GM18505 (cell line): ENCODE data around the gene FBXL17.

ENCODE experiments used
- ATAC-seq: cut with Tn5 transposase; IDR thresholded peaks from one replicate; pipeline ENCODE4 v1.9.1; 2021; ENCODE audit not compliant: unreplicated experiment
- POLR2A ChIP-seq: IDR thresholded peaks from 4 replicates; pipeline ENCODE4 v1.6.1; 2011; ENCODE audit warnings: borderline replicate concordance; ENCODE audit not compliant: insufficient read depth, insufficient read length; ENCODE audit errors: extremely low read depth

The FBXL17 gene

GRCh38 chr5:108386345-108387061 is 4.6 kb upstream of the FBXL17 start:
- no peak for TF ChIP-seq POLR2A
- ATAC-seq = no peak

- ATAC-seq = no peak
- TF ChIP-seq POLR2A = no peak
Observed at GRCh38 chr5:108384741-108385140, 2.8 kb upstream of the FBXL17 start.

GRCh38 chr5:108382784-108383330 is 959 bp upstream of the FBXL17 start:
- no peak for ATAC-seq

GRCh38 chr5:108381350-108381953 is 446 bp downstream of the FBXL17 start:
- no peak for TF ChIP-seq POLR2A
- ATAC-seq = peak; percentile 49

More at GRCh38 chr5:108382784-108383330, 959 bp upstream of the FBXL17 start:
- TF ChIP-seq POLR2A = no peak

- peak; percentile 27 for ATAC-seq
- TF ChIP-seq POLR2A = peak; percentile 37
Observed at GRCh38 chr5:108380531-108381349, 1.2 kb downstream of the FBXL17 start.

GRCh38 chr5:108379722-108380530 is 2.0 kb downstream of the FBXL17 start:
- no peak for TF ChIP-seq POLR2A
- no peak for ATAC-seq

GRCh38 chr5:108375768-108376167 is 6.1 kb downstream of the FBXL17 start:
- no peak for ATAC-seq
- no peak for TF ChIP-seq POLR2A

GRCh38 chr5:108373426-108373825 is 8.5 kb downstream of the FBXL17 start:
- ATAC-seq = no peak
- no peak for TF ChIP-seq POLR2A

- no peak for ATAC-seq
- no peak for TF ChIP-seq POLR2A
Observed at GRCh38 chr5:108372369-108372768, 9.5 kb downstream of the FBXL17 start.

GRCh38 chr5:108371263-108371662 is 10.6 kb downstream of the FBXL17 start:
- ATAC-seq = no peak
- TF ChIP-seq POLR2A = no peak

- no peak for TF ChIP-seq POLR2A
- no peak for ATAC-seq
Observed at GRCh38 chr5:108369167-108369566, 12.7 kb downstream of the FBXL17 start.

GRCh38 chr5:108367679-108368334 is 14.1 kb downstream of the FBXL17 start:
- no peak for TF ChIP-seq POLR2A
- ATAC-seq = no peak

- no peak for ATAC-seq
- no peak for TF ChIP-seq POLR2A
Observed at GRCh38 chr5:108366500-108366899, 15.4 kb downstream of the FBXL17 start.

- no peak for ATAC-seq
- TF ChIP-seq POLR2A = no peak
Observed at GRCh38 chr5:108361771-108362170, 20.1 kb downstream of the FBXL17 start.
